K562 (cell line): ENCODE results near the gene BLZF1. TPM values are rescaled to one million over a fixed set of nuclear protein-coding genes. Genes with fewer than 3 reads are reported as not detected.

Source experiments
- ATAC-seq: fragments of 200-7000 bp; cut with Tn5 transposase; 3 replicates; pipeline ENCODE4 v1.9.1; 2020; ENCODE audit warnings: moderate library complexity
- BruUV-seq: library from RNA; stranded (reverse); fragments of 400-500 nt; replicated peaks from 2 replicates; lab custom pipeline; 2021; lab: Mats Ljungman, UMichigan
- CTCF ChIA-PET: fragments of 300-600 bp; formaldehyde crosslinking; extraction: SDS; loops from one replicate; lab custom pipeline; 2021; ENCODE audit warnings: low intra/inter-chr PET ratio; lab: Yijun Ruan, JAX
- POLR2A ChIA-PET: fragments of 300-600, 350-650 bp; sonication (Branson Sonifier 250); formaldehyde crosslinking; extraction: SDS; loops from one replicate; lab custom pipeline; 2021; ENCODE audit warnings: antibody characterized with exemption, inconsistent platforms; lab: Yijun Ruan, JAX
- DNase-seq, 4 experiments: peaks; one replicate each; pipeline versions ENCODE4 v3.0.0 to v3.0.0-alpha.2; 2011 to 2018; ENCODE audit warnings: low spot score in 3 of 4, mixed read lengths in 3 of 4; ENCODE audit errors: extremely low read depth in 1 of 4
- FAIRE-seq: peaks from 2 replicates; lab custom pipeline; 2011; peaks lifted over from hg19 to GRCh38; lab: Jason Lieb, UNC
- H2AFZ ChIP-seq: 2 replicates; pipeline ENCODE4 v1.6.0; 2011; ENCODE audit warnings: low read depth, low read length, control low read depth, inconsistent platforms
- H3K27ac ChIP-seq: fragments of 200-600 bp; 3 replicates; pipeline ENCODE4 v1.8.0; 2011; ENCODE audit warnings: low read depth, mild to moderate bottlenecking, control low read depth, inconsistent platforms, low read length, moderate library complexity, mixed read lengths; ENCODE audit errors: extremely low read depth
- H3K27me3 ChIP-seq, 2 experiments: fragments of 300-600 bp in 1 of 2; 2 replicates in 1 of 2; 3 replicates in 1 of 2; pipeline versions ENCODE4 v1.6.0 to v1.8.0; 2011; ENCODE audit warnings: inconsistent platforms in 2 of 2, low read length in 2 of 2, mild to moderate bottlenecking in 1 of 2, mixed read lengths in 1 of 2, moderate library complexity in 1 of 2; ENCODE audit not compliant: control insufficient read depth in 2 of 2, insufficient read depth in 2 of 2
- H3K36me3 ChIP-seq: fragments of 300-600 bp; 3 replicates; pipeline ENCODE4 v1.8.0; 2011; ENCODE audit warnings: mild to moderate bottlenecking, low read length, inconsistent platforms; ENCODE audit not compliant: control insufficient read depth, insufficient read depth
- H3K4me1 ChIP-seq, 2 experiments: fragments of 200-600 bp in 1 of 2; replicated peaks in 1 of 2; 2 replicates in 1 of 2; 3 replicates in 1 of 2; pipeline versions ENCODE4 v1.5.1 to v1.8.0; 2011; ENCODE audit warnings: inconsistent platforms in 2 of 2, low read length in 2 of 2, mild to moderate bottlenecking in 1 of 2, mixed read lengths in 1 of 2, moderate library complexity in 1 of 2; ENCODE audit not compliant: control insufficient read depth in 2 of 2, insufficient read depth in 2 of 2
- H3K4me2 ChIP-seq: 2 replicates; pipeline ENCODE4 v1.6.1; 2011; ENCODE audit warnings: low read length, control low read depth, inconsistent platforms, mixed read lengths; ENCODE audit not compliant: insufficient read depth
- H3K4me3 ChIP-seq: fragments of 200-600 bp; sonication (generic), shearing (Covaris generic); 2 replicates; pipeline ENCODE4 v1.5.1; 2016; ENCODE audit warnings: control low read depth, inconsistent platforms
- H3K79me2 ChIP-seq: fragments of 200-600 bp; 3 replicates; pipeline ENCODE4 v1.8.0; 2011; ENCODE audit warnings: low read length, inconsistent platforms; ENCODE audit not compliant: control insufficient read depth, insufficient read depth
- H3K9ac ChIP-seq, 2 experiments: 2 replicates each; pipeline versions ENCODE4 v1.6.0 to v1.6.1; 2011; ENCODE audit warnings: low read depth in 2 of 2, low read length in 2 of 2, control low read depth in 1 of 2, inconsistent platforms in 1 of 2, mild to moderate bottlenecking in 1 of 2, mixed read lengths in 1 of 2; ENCODE audit not compliant: insufficient read depth in 1 of 2
- H3K9me1 ChIP-seq: one replicate; pipeline ENCODE4 v1.6.0; 2011; ENCODE audit warnings: inconsistent platforms, mild to moderate bottlenecking, low read length, moderate library complexity; ENCODE audit not compliant: control insufficient read depth, insufficient read depth
- H3K9me3 ChIP-seq: replicated peaks from 2 replicates; pipeline ENCODE4 v1.5.1; 2011; ENCODE audit warnings: low read depth, low read length, inconsistent platforms; ENCODE audit not compliant: control insufficient read depth, insufficient read depth
- H4K20me1 ChIP-seq: replicated peaks from 2 replicates; pipeline ENCODE4 v1.6.1; 2011; ENCODE audit warnings: low read length, inconsistent platforms, mixed read lengths; ENCODE audit not compliant: control insufficient read depth, insufficient read depth
- BHLHE40 ChIP-seq: IDR thresholded peaks from 2 replicates; pipeline ENCODE4 v1.6.1; 2011; ENCODE audit warnings: low read length, improper control_type of control experiment
- CBFA2T2 ChIP-seq: fragments of 450-650 bp; conservative IDR thresholded peaks from 2 replicates; pipeline ENCODE4 v1.6.1; 2017; ENCODE audit warnings: mild to moderate bottlenecking
- CBX3 ChIP-seq, 2 experiments: IDR thresholded peaks; 1 replicate in 1 of 2; 2 replicates in 1 of 2; pipeline ENCODE4 v1.6.1; 2012; ENCODE audit warnings: inconsistent platforms in 2 of 2, low read length in 2 of 2, borderline replicate concordance in 1 of 2, control low read depth in 1 of 2
- CUX1 ChIP-seq: fragments of 200-800 bp; sonication (Bioruptor generic); IDR thresholded peaks from 2 replicates; pipeline ENCODE4 v1.6.1; 2016; ENCODE audit warnings: missing genetic modification characterization, missing compliant biosample characterization
- HDAC3 ChIP-seq: fragments of 450-650 bp; IDR thresholded peaks from 2 replicates; pipeline ENCODE4 v1.6.1; 2018; ENCODE audit warnings: borderline replicate concordance, mild to moderate bottlenecking, moderate library complexity; ENCODE audit not compliant: partially characterized antibody
- NR1H2 ChIP-seq: sonication (generic); formaldehyde crosslinking; IDR thresholded peaks from 2 replicates; pipeline ENCODE4 v1.4.0; 2020; ENCODE audit warnings: mild to moderate bottlenecking, missing genetic modification reagents
- NUFIP1 ChIP-seq: fragments of 450-650 bp; IDR thresholded peaks from 2 replicates; pipeline ENCODE4 v1.6.1; 2018; ENCODE audit not compliant: partially characterized antibody
- POLR3G ChIP-seq: IDR thresholded peaks from 2 replicates; pipeline ENCODE4 v1.6.1; 2011; ENCODE audit not compliant: insufficient read length, insufficient replicate concordance; ENCODE audit errors: extremely low read depth
- SOX6 ChIP-seq: fragments of 450-650 bp; IDR thresholded peaks from 2 replicates; pipeline ENCODE4 v1.6.1; 2014; ENCODE audit warnings: mild to moderate bottlenecking
- STAT5B ChIP-seq: fragments of 250-450 bp; sonication (Bioruptor Pico); IDR thresholded peaks from 2 replicates; pipeline ENCODE4 v1.8.0; 2021; ENCODE audit warnings: mild to moderate bottlenecking, inconsistent platforms
- USF2 ChIP-seq: sonication (generic); formaldehyde crosslinking; IDR thresholded peaks from 2 replicates; pipeline ENCODE4 v1.5.0; 2020; ENCODE audit warnings: missing genetic modification reagents
- ZKSCAN8 ChIP-seq: fragments of 200-800 bp; sonication (Bioruptor generic); IDR thresholded peaks from 2 replicates; pipeline ENCODE4 v1.6.1; 2016; ENCODE audit warnings: missing genetic modification characterization, missing compliant biosample characterization
- ZNF511 ChIP-seq: sonication (generic); formaldehyde crosslinking; IDR thresholded peaks from 2 replicates; pipeline ENCODE4 v1.8.0; 2022; ENCODE audit warnings: mild to moderate bottlenecking, missing genetic modification reagents
- ZNF668 ChIP-seq: fragments of 250-450 bp; sonication (Bioruptor Pico); IDR thresholded peaks from 2 replicates; pipeline ENCODE4 v1.8.0; 2022; ENCODE audit warnings: mild to moderate bottlenecking, inconsistent platforms
- ZNF780A ChIP-seq: fragments of 250-450 bp; sonication (Bioruptor Pico); IDR thresholded peaks from 2 replicates; pipeline ENCODE4 v1.5.0; 2021; ENCODE audit warnings: mild to moderate bottlenecking
- WGBS: fragments of 100-300 bp; shearing (Covaris generic); methylation state at CpG from one replicate; pipeline ENCODE4 v1.1.6; 2016; ENCODE audit warnings: low coverage, mixed read lengths; ENCODE audit not compliant: insufficient coverage; ENCODE audit errors: missing lambda C conversion rate; 5-methylcytosine and 5-hydroxymethylcytosine counted together
- in situ Hi-C: fragments of 300-500 bp; cut with MboI; formaldehyde crosslinking; loops from 4 replicates; pipeline ENCODE4 v1.15.0; 2018; ENCODE audit warnings: inconsistent platforms, mixed read lengths
- intact Hi-C: fragments of 100-400 bp; cut with micrococcal nuclease; formaldehyde crosslinking; loops from 2 replicates; pipeline ENCODE4 v1.14.2; 2022
- polyA plus RNA-seq, 8 experiments: library from polyadenylated mRNA; depleted of rRNA in 4 of 8; stranded (reverse) in 5 of 8; unstranded in 3 of 8; fragments of >200 nt; fragmentation: Nextera tagmentation in 2 of 8; fragmentation: Illumina TruSeq in 1 of 8; extraction: Ambion mirVana in 2 of 8; extraction: Trizol in 1 of 8; gene quantifications; 2 replicates each; pipeline versions ENCODE4 v1.2.1 to v1.2.3, GENCODE V29; 2011 to 2014; ENCODE audit warnings: inconsistent platforms in 1 of 8, missing spikeins in 1 of 8
- total RNA-seq, 7 experiments: library from RNA; depleted of rRNA in 6 of 7; stranded (reverse); fragments of >200 nt in 6 of 7; fragmentation: Illumina TruSeq in 2 of 7; extraction: Trizol in 2 of 7; gene quantifications; 2 replicates each; pipeline versions ENCODE4 v1.2.1 to v1.2.3, GENCODE V29; 2011 to 2021; ENCODE audit warnings: low replicate concordance in 1 of 7

Gene BLZF1
- total and polyA plus RNA-seq, 9 of the 15 experiments (the other 6 are each of a cell fraction or from before 2014, with no cell fraction given) = 20.5 to 32.8 (median 25.3) TPM

- WGBS = 8% methylated on average over 1 of the region's 1 CpG
- H3K4me3 ChIP-seq = no peak overlapping the region
- in situ Hi-C loops = loop anchor here (25.0 kb wide), 1 partner anchor 759 kb away; no protein-coding TSS in a partner anchor
- POLR2A ChIA-PET = interaction anchor here (1.1 kb wide), 1 partner anchor 11 kb away, joined by 3 read pairs; no protein-coding TSS in a partner anchor
- H3K27ac ChIP-seq = peak overlapping the region; percentile 55
- peak; percentile 54 for FAIRE-seq
- ATAC-seq = peak; percentile 14; the same call in 1 of the 3 replicates
- peak overlapping the region in 1 of 2 experiments; percentile 4; a peak in 1 of 4 replicates for H3K9ac ChIP-seq
- peaks cover 0 to 11% of the 10 kb centered on the region in 2 experiments; a peak in 3 of 5 replicates for H3K4me1 ChIP-seq
- BruUV-seq = no TSS peak
- no peaks in the 10 kb centered on the region for H3K9me1 ChIP-seq
- CTCF ChIA-PET = interaction anchor here (0.6 kb wide), 1 partner anchor 139 kb away, joined by 3 read pairs; no protein-coding TSS in a partner anchor
- H3K36me3 ChIP-seq = peaks cover 44% of the 10 kb centered on the region
- no peaks in the 10 kb centered on the region for H3K27me3 ChIP-seq
- H3K9me3 ChIP-seq = no peaks in the 10 kb centered on the region
- peaks cover 30% of the 10 kb centered on the region for H3K79me2 ChIP-seq
- no peak overlapping the region for H3K4me2 ChIP-seq
- H2AFZ ChIP-seq = peak overlapping the region; percentile 18; the same call in 1 of the 2 replicates
- intact Hi-C loops = loop anchor here (2.0 kb wide), 1 partner anchor 113 kb away; the partner anchor contains the start of gene SLC19A2
- H4K20me1 ChIP-seq = no peaks in the 10 kb centered on the region
- peak in 3 of 4 experiments; percentile 18 to 62 (median 39) for DNase-seq
- TF ChIP-seq NR1H2 (CRISPR knock-in tag) = no peak
- TF ChIP-seq ZNF780A (CRISPR knock-in tag) = no peak
- TF ChIP-seq ZNF668 (CRISPR knock-in tag) = no peak
- no peak for TF ChIP-seq SOX6
- TF ChIP-seq CBFA2T2 = no peak
- TF ChIP-seq BHLHE40 = no peak
- no peak for TF ChIP-seq ZNF511 (CRISPR knock-in tag)
- TF ChIP-seq HDAC3 = no peak
- TF ChIP-seq USF2 = no peak
- TF ChIP-seq ZKSCAN8 (CRISPR knock-in tag) = 0 out of 2 replicates have a peak, but pooled peaks have one; percentile 35
- no peak for TF ChIP-seq STAT5B (CRISPR knock-in tag)
- TF ChIP-seq CBX3 (IDR thresholded peaks at IDR 0.05; ENCODE audit: borderline replicate concordance in 1 of 2, low read length in 2 of 2) = peak in 1 of 2 experiments; percentile 48; a peak in 1 of 3 replicates
- no peak for TF ChIP-seq NUFIP1
- no peak for TF ChIP-seq POLR3G
- no peak for TF ChIP-seq CUX1 (CRISPR knock-in tag)
Measured at GRCh38 chr1:169371404-169371803, 3.4 kb downstream of the BLZF1 start.
